Measurements from ENCODE around the gene HCN2. TPM values are rescaled to one million over a fixed set of nuclear protein-coding genes. Genes with fewer than 3 reads are reported as not detected.

Gene HCN2
- total and polyA plus RNA-seq, 2 of the 8 experiments (the other 6 are each of a cell fraction or from before 2014, with no cell fraction given): 1.0 to 4.0 TPM

- peaks cover 58 to 59% of the 10 kb centered on the region in 2 experiments for H4K20me1 ChIP-seq (replicated peaks in 1 of 2; ENCODE audit: control insufficient read depth in 1 of 2, insufficient read depth in 2 of 2, low read length in 2 of 2)
- no peak for TF ChIP-seq USF2 (IDR thresholded peaks at IDR 0.05; ENCODE audit: low read length)
- TF ChIP-seq MAFK (IDR thresholded peaks at IDR 0.05; ENCODE audit: low read depth, low read length): no peak
- no peak for TF ChIP-seq ASH2L (IDR thresholded peaks at IDR 0.05; ENCODE audit: low read length)
- TF ChIP-seq NANOG (IDR thresholded peaks at IDR 0.05; ENCODE audit: insufficient read depth, low read depth, low read length, poor library complexity, severe bottlenecking): no peak
- no peak for TF ChIP-seq POU5F1 (IDR thresholded peaks at IDR 0.05; ENCODE audit: low read depth, low read length)
- TF ChIP-seq EP300 (IDR thresholded peaks at IDR 0.05; ENCODE audit: borderline replicate concordance in 1 of 2, low read depth in 2 of 2, low read length in 2 of 2): no peak
- TF ChIP-seq TBP (IDR thresholded peaks at IDR 0.05; ENCODE audit: low read depth, low read length): no peak
- no peak for TF ChIP-seq RNF2 (IDR thresholded peaks at IDR 0.05; ENCODE audit: borderline replicate concordance, low read depth, low read length, missing control alignments, poor library complexity, severe bottlenecking)
- TF ChIP-seq RXRA (IDR thresholded peaks at IDR 0.05; ENCODE audit: insufficient read depth, low read depth, low read length): no peak
- TF ChIP-seq CBX8 (IDR thresholded peaks at IDR 0.05; ENCODE audit: borderline replicate concordance, low read depth, low read length): no peak
- no peak for TF ChIP-seq RBBP5 (IDR thresholded peaks at IDR 0.05; ENCODE audit: borderline replicate concordance, low read depth, low read length)
Observed at GRCh38 chr19:657611-658010, 67.9 kb downstream of the HCN2 start.

More at GRCh38 chr19:657611-658010, 67.9 kb downstream of the HCN2 start:
- ChIA-PET POLR2A (ENCODE audit: partially characterized antibody) (interaction anchor here (0.8 to 2.0 kb wide), 4 partner anchors 10 to 86 kb away, joined by 3 to 9 read pairs (median 3); no protein-coding TSS in a partner anchor), CTCF (ENCODE audit: partially characterized antibody) (interaction anchor here (1.9 kb wide), 1 partner anchor 30 kb away, joined by 10 read pairs; no protein-coding TSS in a partner anchor)
- no peak overlapping the region for H4K91ac ChIP-seq (replicated peaks; ENCODE audit: insufficient read length, low read length)
- no peak overlapping the region for H3K4me3 ChIP-seq (ENCODE audit: extremely low read depth in 1 of 4, insufficient read depth in 2 of 4, low read depth in 3 of 4, low read length in 4 of 4)
- H3K9ac ChIP-seq (replicated peaks in 1 of 4; ENCODE audit: extremely low read depth in 1 of 4, low read depth in 3 of 4, low read length in 3 of 4): no peak overlapping the region
- H3K4ac ChIP-seq (replicated peaks; ENCODE audit: insufficient read length, low read depth, low read length): no peak overlapping the region
- DNase-seq (ENCODE audit: low read depth in 1 of 2, low spot score in 2 of 2): no peak
- H3K4me2 ChIP-seq (ENCODE audit: insufficient read depth in 1 of 2, low read depth in 2 of 2, low read length in 2 of 2): no peak overlapping the region
- H3K23ac ChIP-seq (ENCODE audit: insufficient read length): no peak overlapping the region
- no peak overlapping the region for H3K27ac ChIP-seq (ENCODE audit: low read depth, low read length)
- peaks cover 0 to 9% (median 3%) of the 10 kb centered on the region in 4 experiments; a peak in 5 of 8 replicates for H3K36me3 ChIP-seq (ENCODE audit: control insufficient read depth in 2 of 4, insufficient read depth in 4 of 4, low read length in 3 of 4)
- no peak overlapping the region for H2AFZ ChIP-seq (ENCODE audit: low read length)
- FAIRE-seq: no peak
- no peak overlapping the region for H3K56ac ChIP-seq (replicated peaks; ENCODE audit: insufficient read length, low read depth, low read length)
- H3K9me3 ChIP-seq (ENCODE audit: insufficient read depth in 2 of 2, low read depth in 1 of 2, low read length in 1 of 2): no peaks in the 10 kb centered on the region
- H3K18ac ChIP-seq (ENCODE audit: extremely low read depth, low read length): no peak overlapping the region
- no peak overlapping the region for H2BK120ac ChIP-seq (replicated peaks; ENCODE audit: low read depth, low read length)
- no peak overlapping the region for H2BK5ac ChIP-seq (ENCODE audit: low read depth, low read length)
- peaks cover 0 to 11% (median 5%) of the 10 kb centered on the region in 4 experiments; a peak in 5 of 7 replicates for H3K4me1 ChIP-seq (replicated peaks in 1 of 4; ENCODE audit: control insufficient read depth in 3 of 4, insufficient read depth in 4 of 4, low read length in 3 of 4)
- H2BK12ac ChIP-seq (ENCODE audit: low read depth, low read length): no peak overlapping the region
- no peak overlapping the region for H3K14ac ChIP-seq (ENCODE audit: insufficient read length)
- peaks cover 61 to 98% of the 10 kb centered on the region in 2 experiments for H3K79me2 ChIP-seq (ENCODE audit: control insufficient read depth in 1 of 2, insufficient read depth in 2 of 2, low read length in 2 of 2)
- H2AK5ac ChIP-seq (ENCODE audit: low read depth, low read length): no peak overlapping the region
- no peak overlapping the region for H2BK20ac ChIP-seq (ENCODE audit: low read length)
- WGBS, 2 experiments (ENCODE audit: extremely low coverage in 1 of 2, insufficient coverage in 1 of 2, insufficient read length in 1 of 2, insufficient replicate concordance in 2 of 2, low coverage in 1 of 2, low lambda C conversion rate in 2 of 2, missing lambda C conversion rate in 1 of 2): 87% methylated on average over 14 of the region's 19 CpGs; no CpG with 5 or more reads in 1 of the 2 experiments
- H4K8ac ChIP-seq (ENCODE audit: extremely low read depth, insufficient read depth, low read length): no peak overlapping the region
- H3K79me1 ChIP-seq (ENCODE audit: low read depth, low read length): peaks cover 18% of the 10 kb centered on the region
- H3K27me3 ChIP-seq (replicated peaks in 1 of 4; ENCODE audit: control insufficient read depth in 3 of 4, extremely low read depth in 1 of 4, insufficient read depth in 3 of 4, low read length in 3 of 4): no peaks in the 10 kb centered on the region
- peaks cover 3% of the 10 kb centered on the region; the same call in 1 of the 2 replicates for H3K23me2 ChIP-seq (ENCODE audit: low read depth, low read length)
- no peak overlapping the region for H4K5ac ChIP-seq (ENCODE audit: insufficient read length, low read depth, low read length)
- H2BK15ac ChIP-seq (ENCODE audit: low read length): no peak overlapping the region
